Muscle of back (tissue), 11 donors: ENCODE results near the gene DPCD. TPM values are rescaled to one million over a fixed set of nuclear protein-coding genes. Genes with fewer than 3 reads are reported as not detected.

ENCODE experiments used
- DNase-seq, 3 donors: peaks; one replicate each; pipeline versions ENCODE4 v3.0.0 to v3.0.0-alpha.2; 2013
- polyA plus RNA-seq, 10 donors: library from polyadenylated mRNA; unstranded; fragments of 120-200 nt; gene quantifications; one replicate each; pipeline ENCODE4 v1.2.1, GENCODE V29; 2013; ENCODE audit not compliant: insufficient read length in 10 of 10

The DPCD gene
- polyA plus RNA-seq, 10 donors, result 11.7 to 22.8 (median 15.4) TPM

DNA sequence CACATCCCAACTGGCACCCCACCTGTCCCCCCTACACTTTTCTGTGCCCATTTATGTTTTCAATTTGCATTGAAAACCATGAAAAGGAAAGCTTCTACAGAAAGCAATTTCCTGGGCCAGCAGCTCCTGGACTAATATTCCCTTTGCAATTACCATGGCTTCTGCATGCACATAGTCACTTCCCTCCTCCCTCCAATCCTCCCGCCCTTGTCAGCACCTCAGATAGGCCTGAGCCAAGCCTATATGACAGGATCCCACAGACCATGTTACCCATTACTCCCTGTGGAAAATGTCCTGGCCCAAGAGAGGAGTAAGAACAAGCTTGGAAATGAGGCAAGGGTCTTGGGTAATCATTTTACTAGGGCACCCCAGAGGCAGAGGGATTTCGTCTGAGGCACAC is 68.8 kb downstream of the DPCD start:
- DNase-seq, result no peak

DNA sequence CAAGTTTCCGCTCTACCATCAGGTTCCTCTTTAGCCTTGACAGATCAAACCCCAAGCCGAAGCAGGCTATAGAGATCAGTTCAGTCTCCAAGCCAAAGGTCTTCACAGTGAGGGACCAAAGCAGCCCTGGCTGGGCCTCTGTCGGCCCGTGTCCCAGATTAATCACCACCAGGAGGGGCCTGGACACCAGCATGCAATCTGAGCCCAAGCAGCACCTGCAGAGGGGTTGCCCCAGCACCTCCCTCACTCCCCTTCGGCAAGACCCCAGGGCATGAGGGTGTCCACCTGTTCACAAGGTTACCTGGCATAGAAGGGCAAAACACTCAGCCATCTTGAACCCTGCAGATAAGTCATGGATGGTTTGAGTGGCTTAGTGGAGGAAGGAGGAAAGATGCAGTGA is 70.9 kb downstream of the DPCD start:
- no peak for DNase-seq

Other genes with a start within 250 kb of the DPCD start
- gene BTRC, start 234.2 kb upstream of the DPCD start, polyA plus RNA-seq, result 10 to 100 TPM; 18.3 to 36.6 (median 23.1) TPM
- 10 to 100 TPM; 19.4 to 30.3 (median 24.2) TPM for gene POLL, start 64 bp upstream of the DPCD start, polyA plus RNA-seq
- 10 to 100 TPM; 35.6 to 52.0 (median 43.7) TPM for gene FBXW4, start 106.8 kb downstream of the DPCD start, polyA plus RNA-seq
- gene FGF8, start 187.8 kb downstream of the DPCD start, polyA plus RNA-seq, result under 1 TPM in 7 of 10 donors, not detected in 3; 0.18 to 0.74 (median 0.39) TPM
- 10 to 100 TPM; 33.4 to 74.0 (median 54.5) TPM for gene NPM3, start 195.1 kb downstream of the DPCD start, polyA plus RNA-seq
- gene OGA, start 230.1 kb downstream of the DPCD start, polyA plus RNA-seq, result 100 to 1,000 TPM in 4 of 10 donors, 10 to 100 TPM in 6; 59.9 to 151 (median 84.0) TPM